Smooth muscle cell (in vitro differentiated cells): ENCODE results near the gene PAGR1. TPM values are rescaled to one million over a fixed set of nuclear protein-coding genes. Genes with fewer than 3 reads are reported as not detected.

ENCODE experiments used
- DNase-seq: peaks from one replicate; lab custom pipeline; 2025; ENCODE audit not compliant: unreplicated experiment; lab: John Stamatoyannopoulos, UW
- H2AFZ ChIP-seq: fragments of 200-600 bp; sonication (generic); 2 replicates; pipeline ENCODE4 v1.6.0; 2016; ENCODE audit warnings: antibody characterized with exemption, low read depth, mild to moderate bottlenecking
- H3F3A ChIP-seq: fragments of 200-600 bp; sonication (generic); 2 replicates; pipeline ENCODE4 v1.6.0; 2017; ENCODE audit warnings: antibody characterized with exemption, low read depth
- H3K27ac ChIP-seq: fragments of 200-600 bp; sonication (generic); 2 replicates; pipeline ENCODE4 v1.5.1; 2016; ENCODE audit warnings: low read depth, mild to moderate bottlenecking
- H3K27me3 ChIP-seq: fragments of 200-600 bp; sonication (generic); 2 replicates; pipeline ENCODE4 v1.6.1; 2016; ENCODE audit warnings: low read depth, mild to moderate bottlenecking
- H3K36me3 ChIP-seq: fragments of 200-600 bp; sonication (generic); 2 replicates; pipeline ENCODE4 v1.5.1; 2016; ENCODE audit warnings: low read depth
- H3K4me1 ChIP-seq: fragments of 200-600 bp; sonication (generic); 2 replicates; pipeline ENCODE4 v1.5.1; 2016; ENCODE audit warnings: low read depth
- H3K4me2 ChIP-seq: fragments of 200-600 bp; sonication (generic); 2 replicates; pipeline ENCODE4 v1.6.0; 2016; ENCODE audit warnings: mild to moderate bottlenecking
- H3K4me3 ChIP-seq: fragments of 200-600 bp; sonication (generic); 2 replicates; pipeline ENCODE4 v1.5.1; 2016; ENCODE audit warnings: mild to moderate bottlenecking
- H3K79me2 ChIP-seq: fragments of 200-600 bp; sonication (generic); 2 replicates; pipeline ENCODE4 v1.6.0; 2016; ENCODE audit warnings: low read depth, mild to moderate bottlenecking
- H3K9ac ChIP-seq: fragments of 200-600 bp; sonication (generic); 2 replicates; pipeline ENCODE4 v1.6.0; 2016; ENCODE audit warnings: low read depth
- H3K9me3 ChIP-seq: fragments of 200-600 bp; sonication (generic); replicated peaks from 2 replicates; pipeline ENCODE4 v1.5.1; 2016; ENCODE audit warnings: low read depth
- H4K20me1 ChIP-seq: fragments of 200-600 bp; sonication (generic); 2 replicates; pipeline ENCODE4 v1.6.0; 2016; ENCODE audit warnings: low read depth
- CTCF ChIP-seq: fragments of 200-600 bp; sonication (generic); IDR thresholded peaks from 2 replicates; pipeline ENCODE4 v1.5.1; 2017; ENCODE audit warnings: borderline replicate concordance, mild to moderate bottlenecking, antibody characterized with exemption; ENCODE audit not compliant: insufficient read depth, poor library complexity, severe bottlenecking
- WGBS: methylation state at CpG from one replicate; pipeline ENCODE4 v1.1.7; 2016; ENCODE audit warnings: low lambda C conversion rate; 5-methylcytosine and 5-hydroxymethylcytosine counted together
- polyA plus RNA-seq: library from polyadenylated mRNA; unstranded; fragments of >200 nt; fragmentation: Nextera tagmentation; extraction: Ambion mirVana; gene quantifications from 2 replicates; pipeline ENCODE4 v1.2.1, GENCODE V29; 2016
- total RNA-seq: library from RNA; depleted of rRNA; stranded (reverse); fragments of >200 nt; gene quantifications from 2 replicates; pipeline ENCODE4 v1.2.3, GENCODE V29; 2014

The PAGR1 gene
- total and polyA plus RNA-seq, 2 experiments from 2014 or later, result 15.6 to 34.5 TPM

- H3K4me3 ChIP-seq, result peak overlapping the region; percentile 74
- H3K27me3 ChIP-seq, result no peaks in the 10 kb centered on the region
- no peak for DNase-seq
- H2AFZ ChIP-seq, result no peak overlapping the region
- H3K36me3 ChIP-seq, result no peaks in the 10 kb centered on the region
- peak overlapping the region; percentile 56 for H3K9ac ChIP-seq
- H3K79me2 ChIP-seq, result peaks cover 51% of the 10 kb centered on the region
- peak overlapping the region; percentile 90 for H3K4me2 ChIP-seq
- no peak for TF ChIP-seq CTCF
- no peaks in the 10 kb centered on the region for H4K20me1 ChIP-seq
- H3F3A ChIP-seq, result peaks cover 20% of the 10 kb centered on the region
- no peaks in the 10 kb centered on the region for H3K9me3 ChIP-seq
- 3% methylated on average over 36 of the region's 37 CpGs for WGBS
- peak overlapping the region; percentile 78 for H3K27ac ChIP-seq
- H3K4me1 ChIP-seq, result peaks cover 36% of the 10 kb centered on the region
These were observed 916 bp downstream of the PAGR1 start for GRCh38 chr16:29816694-29817441.

GRCh38 chr16:29818082-29818481, 2.1 kb downstream of the PAGR1 start:
- peaks cover 6% of the 10 kb centered on the region for H4K20me1 ChIP-seq
- H3K9me3 ChIP-seq, result no peaks in the 10 kb centered on the region
- peaks cover 55% of the 10 kb centered on the region for H3K79me2 ChIP-seq
- H3K4me2 ChIP-seq, result peak overlapping the region; percentile 90
- no peaks in the 10 kb centered on the region for H3K27me3 ChIP-seq
- H2AFZ ChIP-seq, result no peak overlapping the region
- no peaks in the 10 kb centered on the region for H3K36me3 ChIP-seq
- 48% methylated on average over 4 of the region's 4 CpGs for WGBS
- peaks cover 27% of the 10 kb centered on the region for H3F3A ChIP-seq
- peak overlapping the region; percentile 3 for H3K27ac ChIP-seq
- H3K9ac ChIP-seq, result no peak overlapping the region
- DNase-seq, result no peak
- peaks cover 39% of the 10 kb centered on the region for H3K4me1 ChIP-seq
- TF ChIP-seq CTCF, result no peak
- H3K4me3 ChIP-seq, result no peak overlapping the region

- Histone ChIP-seq H3K27me3 (no peaks in the 10 kb centered on the region), H3K4me2 (no peak overlapping the region), H3K27ac (peak overlapping the region; percentile 86), H3K9ac (no peak overlapping the region), H2AFZ (no peak overlapping the region), H3K79me2 (peaks cover 51% of the 10 kb centered on the region), H4K20me1 (peaks cover 11% of the 10 kb centered on the region), H3K4me1 (peaks cover 34% of the 10 kb centered on the region), H3K4me3 (peak overlapping the region; percentile 59), H3K36me3 (no peaks in the 10 kb centered on the region), H3F3A (peaks cover 27% of the 10 kb centered on the region), H3K9me3 (no peaks in the 10 kb centered on the region)
- DNase-seq, result no peak
- 94% methylated on average over 15 of the region's 15 CpGs for WGBS
- TF ChIP-seq CTCF, result no peak
These were observed 3.6 kb downstream of the PAGR1 start for GRCh38 chr16:29819506-29819905.

- Histone ChIP-seq H2AFZ (no peak within 1 kb of the TSS), H3K9me3 (no peaks in the 10 kb centered on the region), H3K36me3 (no peaks in the 10 kb centered on the region), H3K9ac (peak within 1 kb of the TSS; percentile 41), H3F3A (peaks cover 29% of the 10 kb centered on the region), H3K4me3 (peak within 1 kb of the TSS; percentile 59), H4K20me1 (peaks cover 18% of the 10 kb centered on the region), H3K4me2 (peak within 1 kb of the TSS; percentile 93), H3K27me3 (no peaks in the 10 kb centered on the region), H3K27ac (peak within 1 kb of the TSS; percentile 86), H3K4me1 (peaks cover 33% of the 10 kb centered on the region), H3K79me2 (peaks cover 51% of the 10 kb centered on the region)
- no peak for TF ChIP-seq CTCF
- no peak for DNase-seq
- WGBS, result 7% methylated on average over 4 of the region's 4 CpGs
These were observed 4.3 kb downstream of the PAGR1 start, which contains the start of gene MVP for GRCh38 chr16:29820271-29820701. Gene MVP (plus strand): TSS chr16:29820462. CDS start chr16:29830550, 10,088 bp downstream.
